Left kidney (tissue), 8 donors: Measurements from ENCODE around the gene TULP4. TPM values are rescaled to one million over a fixed set of nuclear protein-coding genes. Genes with fewer than 3 reads are reported as not detected.

ENCODE experiments used
- DNase-seq: peaks from one replicate; pipeline ENCODE4 v3.0.0-alpha.2; 2013
- long read RNA-seq, 8 donors: transcript quantifications; one replicate each; lab custom pipeline, GENCODE V29; 2026
- polyA plus RNA-seq: library from polyadenylated mRNA; unstranded; fragments of 120-200 nt; gene quantifications from one replicate; pipeline ENCODE4 v1.2.1, GENCODE V29; 2013; ENCODE audit not compliant: insufficient read length

Gene TULP4
- polyA plus RNA-seq = 26.3 TPM
- long read RNA-seq, donor 1, partial matches to known transcripts = 0 of 2 reads
- long read RNA-seq, donor 1, other reads (novel, unspliced or antisense) = 0 of 2 reads
- long read RNA-seq, donor 2, partial matches to known transcripts = 0 of 2 reads
- long read RNA-seq, donor 2, other reads (novel, unspliced or antisense) = 0 of 2 reads
- long read RNA-seq, donor 3 = 0 reads
- long read RNA-seq, donor 4 = 0 reads
- long read RNA-seq, donor 5 = 0 reads
- long read RNA-seq, donor 6, partial matches to known transcripts = 0 of 1 reads
- long read RNA-seq, donor 6, other reads (novel, unspliced or antisense) = 0 of 1 reads
- long read RNA-seq, donor 7 = 0 reads
- long read RNA-seq, donor 8 = 0 reads

- DNase-seq = no peak
Observed at GRCh38 chr6:158312165-158312564, at the start of gene TULP4. TSS of gene TULP4 (plus strand) at chr6:158312465. CDS start at chr6:158314017, 1,552 bp downstream.

DNA sequence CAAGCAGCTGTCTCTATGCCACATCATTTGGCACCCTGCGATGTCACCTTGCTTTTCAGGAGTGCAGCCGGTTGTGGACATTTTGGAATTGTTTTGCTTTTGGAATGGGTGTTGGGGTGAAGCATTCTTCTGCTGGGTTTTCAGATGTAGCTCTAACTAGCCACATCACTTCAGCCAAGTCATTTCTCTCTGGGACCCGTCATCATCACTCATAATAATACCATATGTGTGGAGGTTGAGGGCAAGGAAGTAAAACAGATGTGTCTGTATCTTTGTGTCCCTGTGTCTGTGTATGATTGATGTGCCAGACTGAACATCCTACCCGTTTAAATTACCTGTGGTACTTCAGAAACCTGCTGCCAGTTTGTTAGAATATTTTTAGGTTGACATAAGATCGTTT is 49.5 kb upstream of the TULP4 start:
- DNase-seq = no peak

DNA sequence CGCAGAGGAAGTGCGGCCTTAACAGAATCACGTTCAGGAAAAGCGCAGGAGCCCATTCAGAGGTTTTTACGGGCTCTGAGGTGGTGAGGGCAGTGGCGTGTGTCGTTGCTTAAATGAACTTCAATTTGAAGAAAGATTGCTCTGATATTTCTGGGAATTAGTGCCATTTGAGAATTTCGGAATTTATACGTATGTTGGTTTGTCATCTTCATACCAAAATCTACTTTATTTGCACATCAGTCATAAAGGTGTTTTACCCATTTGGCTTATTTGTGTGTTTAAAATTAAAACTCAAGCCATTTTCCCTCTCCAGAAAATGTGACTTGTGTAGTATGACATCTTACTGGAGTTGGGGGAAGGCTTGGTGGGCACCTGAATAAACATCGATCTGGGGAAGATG is 48.1 kb upstream of the TULP4 start:
- DNase-seq = no peak

GRCh38 chr6:158266131-158266530 is 46.1 kb upstream of the TULP4 start:
- no peak for DNase-seq

DNA sequence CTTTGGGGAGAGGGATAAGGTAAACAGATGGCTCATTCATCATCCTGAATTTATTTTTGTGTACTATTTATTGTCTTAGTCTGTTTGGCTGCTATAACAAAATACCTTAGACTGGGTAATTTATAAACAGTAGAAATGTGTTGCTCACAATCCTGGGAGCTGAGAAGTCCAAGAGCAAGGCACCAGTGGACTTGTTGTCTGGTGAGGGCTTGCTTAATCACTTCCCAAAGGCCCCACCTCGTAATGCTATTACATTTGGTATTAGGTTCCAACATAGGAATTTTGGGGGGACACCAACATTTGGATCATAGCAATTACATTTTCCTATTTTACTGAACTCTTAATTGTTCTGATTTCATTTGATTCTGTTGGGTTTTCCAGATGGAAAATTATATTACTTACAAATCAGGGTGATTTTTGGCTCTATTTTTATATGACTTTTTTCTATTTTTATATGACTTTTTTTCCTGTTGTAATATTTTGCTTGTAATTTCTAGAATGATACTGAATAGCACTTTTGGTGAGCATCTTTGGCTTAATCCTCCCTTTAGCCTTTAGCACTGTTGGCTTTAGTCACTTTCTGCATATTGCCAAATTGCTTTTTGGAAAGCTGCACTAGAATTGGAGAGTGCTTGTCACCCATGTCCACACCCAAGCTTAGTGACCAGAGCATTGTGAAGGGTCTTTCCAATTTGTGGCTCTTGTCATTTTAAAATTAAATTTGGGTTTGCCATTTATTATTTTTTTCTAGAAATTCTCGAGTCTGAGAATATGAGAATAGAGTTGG is 43.7 kb upstream of the TULP4 start:
- DNase-seq = no peak

GRCh38 chr6:158269657-158270056 is 42.6 kb upstream of the TULP4 start:
- DNase-seq = no peak

- no peak for DNase-seq
Observed at GRCh38 chr6:158270389-158271127, 41.7 kb upstream of the TULP4 start.

DNA sequence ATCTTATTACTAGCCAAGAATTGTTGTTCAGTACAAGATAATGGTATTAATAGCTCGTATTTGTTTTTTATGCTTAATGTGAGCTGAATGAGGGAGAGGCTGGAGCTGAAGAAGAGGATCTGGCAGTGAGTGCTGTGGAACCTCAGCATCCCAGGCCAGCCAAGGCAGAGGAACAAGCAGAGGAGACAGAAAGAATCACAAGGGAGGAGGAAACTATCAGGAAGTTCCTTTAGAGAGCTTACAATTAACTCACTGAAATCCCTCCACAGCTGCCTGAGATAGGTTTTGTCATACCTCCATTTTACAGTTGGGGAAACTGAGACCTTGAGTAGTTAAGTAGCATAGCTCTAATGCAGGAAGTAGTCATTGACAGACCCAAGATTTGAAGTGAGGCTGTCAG is 39.9 kb upstream of the TULP4 start:
- no peak for DNase-seq

- DNase-seq = no peak
Observed at GRCh38 chr6:158278004-158278403, 34.3 kb upstream of the TULP4 start.

GRCh38 chr6:158279615-158280014 is 32.6 kb upstream of the TULP4 start:
- DNase-seq = no peak

DNA sequence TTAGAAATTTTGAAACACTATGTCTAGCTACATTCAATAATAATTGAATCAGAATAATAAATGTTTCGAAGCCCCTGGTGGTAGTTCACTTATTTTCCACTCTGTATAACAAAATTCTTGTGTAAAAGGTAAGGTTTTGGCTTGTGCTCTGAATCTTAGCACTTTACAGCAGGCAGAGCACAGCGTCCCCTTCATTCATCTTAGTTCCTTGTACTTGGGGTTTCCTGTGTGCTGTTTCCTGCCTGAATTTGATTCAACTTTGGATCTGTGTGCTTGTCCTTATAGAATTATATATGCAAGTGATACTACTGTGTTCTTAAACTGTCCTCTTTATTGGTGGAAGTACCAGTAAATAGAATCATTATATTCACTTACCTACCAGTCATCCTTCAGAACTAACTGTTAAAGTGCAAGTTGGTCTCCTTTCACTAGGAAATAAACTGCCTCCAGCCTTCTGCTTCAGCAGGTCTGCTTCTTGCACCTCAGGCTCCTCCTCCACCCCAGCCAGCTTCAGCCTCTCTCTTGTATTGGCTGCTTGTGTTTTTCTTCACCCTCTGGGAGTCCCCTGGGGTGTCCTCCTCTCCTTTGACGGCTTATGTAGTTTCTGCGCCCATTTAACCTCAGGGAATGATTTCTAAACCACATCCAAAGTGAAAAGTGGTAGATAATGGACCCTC is 28.8 kb upstream of the TULP4 start:
- DNase-seq = no peak

DNA sequence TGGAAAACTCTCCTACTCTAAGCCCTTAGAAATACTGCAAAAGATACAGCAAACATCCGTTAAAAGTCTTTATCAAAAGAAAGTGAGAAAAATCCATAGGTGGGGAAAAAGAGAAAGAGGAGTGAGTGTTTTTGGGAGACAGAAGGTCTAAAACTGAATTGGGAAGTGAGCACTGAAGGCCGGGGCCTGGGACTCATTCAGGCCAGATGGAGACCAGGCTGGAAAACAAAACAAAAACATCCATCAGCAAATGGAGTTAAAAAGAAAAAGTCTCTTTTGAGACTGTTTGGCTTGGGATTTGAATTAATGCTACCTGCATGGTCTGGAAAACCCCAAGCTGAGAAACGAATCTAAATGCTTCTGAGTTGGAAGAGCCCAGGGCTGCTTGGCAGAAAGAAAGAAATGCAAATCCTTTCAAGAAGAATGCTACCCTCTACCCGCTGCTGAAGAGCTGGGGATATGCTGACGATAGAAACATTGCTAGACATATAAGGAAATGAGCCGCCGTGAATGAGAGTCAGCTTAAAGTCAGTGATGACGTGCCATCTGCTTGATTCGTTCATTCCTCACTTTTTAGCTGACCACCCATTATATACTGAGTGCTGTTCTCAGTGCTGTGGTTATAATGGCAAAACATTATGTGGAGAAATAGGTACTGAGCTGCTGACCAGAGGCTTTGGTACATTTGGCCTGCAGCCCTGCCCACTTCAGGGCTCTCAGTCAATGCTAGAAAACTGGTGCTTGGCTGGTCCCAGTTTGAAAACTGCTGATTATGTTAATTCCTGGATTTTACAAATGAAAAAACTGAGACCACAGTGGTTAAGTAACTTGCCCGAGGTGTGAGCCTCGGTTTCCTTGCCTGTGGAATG is 28.0 kb upstream of the TULP4 start:
- DNase-seq = no peak

DNA sequence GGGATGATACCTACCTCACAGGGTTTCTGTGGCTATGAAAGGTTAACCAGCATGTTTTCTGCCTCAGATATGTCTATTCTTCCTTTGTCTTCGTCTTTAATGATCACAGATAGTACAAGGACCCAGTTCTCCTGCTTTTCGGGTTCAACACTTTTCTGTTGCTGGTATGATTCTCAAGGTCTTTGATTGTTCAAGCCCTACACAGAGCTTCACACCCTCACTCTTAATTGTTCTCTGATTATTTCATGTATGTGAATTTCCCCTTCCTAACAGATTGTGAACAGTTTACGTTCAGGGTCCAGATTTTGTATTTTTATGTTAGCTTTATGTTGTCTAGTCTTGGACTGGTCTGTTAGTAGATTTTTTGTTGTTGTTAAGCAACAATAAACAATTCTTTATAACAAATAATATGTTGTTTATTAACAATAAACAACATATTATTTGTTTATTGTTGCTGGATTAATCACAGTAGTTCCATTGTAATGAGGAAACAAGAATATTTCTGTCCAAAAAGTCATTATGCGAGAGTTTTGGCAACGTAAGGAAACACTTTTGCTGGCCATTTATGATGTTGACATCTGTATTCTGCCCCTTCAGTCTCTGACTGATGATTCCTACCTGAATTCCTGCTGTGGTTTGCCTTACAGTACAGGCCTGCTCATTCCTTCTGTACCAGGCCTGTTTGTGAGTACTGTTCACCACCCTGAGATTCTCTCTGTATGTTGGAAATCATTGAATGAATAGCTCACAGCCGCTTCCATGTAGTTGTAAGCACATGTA is 27.2 kb upstream of the TULP4 start:
- no peak for DNase-seq

GRCh38 chr6:158285656-158286021 is 26.6 kb upstream of the TULP4 start:
- DNase-seq = no peak

DNA sequence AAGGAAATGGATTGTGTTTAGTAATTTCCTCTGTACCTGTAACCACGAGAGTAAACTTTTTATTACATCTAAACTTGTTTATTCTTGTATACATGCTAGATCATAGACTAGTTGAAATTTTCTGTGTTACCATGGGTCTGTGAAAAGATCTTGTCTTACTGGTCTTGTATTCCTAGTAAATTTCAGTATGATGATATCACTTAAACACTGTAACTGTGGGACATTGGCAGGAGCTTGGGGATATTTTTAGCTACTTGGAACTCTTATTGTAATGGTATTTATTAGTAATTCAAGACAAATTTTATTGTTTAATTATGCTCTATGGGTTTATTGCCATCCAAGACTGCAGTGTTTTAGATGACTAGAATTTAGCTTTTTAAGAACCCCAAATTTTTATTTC is 25.9 kb upstream of the TULP4 start:
- no peak for DNase-seq

- DNase-seq = no peak
Observed at GRCh38 chr6:158287047-158287446, 25.2 kb upstream of the TULP4 start.

- DNase-seq = no peak
Observed at GRCh38 chr6:158290040-158290439, 22.2 kb upstream of the TULP4 start.

DNA sequence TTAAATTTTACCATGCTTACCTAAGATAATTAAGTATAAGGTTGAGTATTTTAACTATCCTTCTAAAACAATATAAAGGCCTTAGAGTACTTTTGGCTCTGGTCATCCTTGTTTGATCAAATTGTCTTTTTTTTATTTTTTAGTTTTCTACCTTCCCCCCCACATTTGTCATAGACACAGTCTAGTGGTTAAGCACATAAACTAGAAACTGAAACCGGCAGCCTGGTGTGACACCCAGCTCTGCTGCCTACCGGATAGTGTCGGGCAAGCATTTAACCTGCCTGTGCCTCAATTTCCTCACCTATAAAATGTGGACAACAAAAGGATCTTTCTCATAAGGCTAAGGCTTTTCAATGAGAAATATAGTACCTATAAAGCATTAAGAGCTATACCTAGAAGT is 21.6 kb upstream of the TULP4 start:
- DNase-seq = no peak

DNA sequence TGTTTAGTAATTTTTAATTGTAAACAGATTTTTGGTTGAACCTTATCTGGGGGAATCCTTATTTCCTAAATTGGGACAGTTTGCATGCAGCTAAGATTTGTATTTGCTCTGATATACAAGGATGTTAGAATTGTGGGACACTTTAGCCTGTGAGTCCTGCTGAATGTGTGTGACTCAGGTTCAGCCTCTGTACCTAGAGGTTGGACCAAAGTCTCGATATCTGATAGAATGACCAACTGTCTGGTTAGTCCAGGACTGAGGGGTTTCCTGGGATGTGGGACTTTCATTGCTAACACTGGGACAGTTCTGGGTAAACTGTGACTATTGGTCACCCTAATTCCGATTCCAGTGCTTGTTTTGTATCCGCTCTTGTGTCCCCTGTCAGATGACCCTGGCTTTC is 20.2 kb upstream of the TULP4 start:
- DNase-seq = no peak

DNA sequence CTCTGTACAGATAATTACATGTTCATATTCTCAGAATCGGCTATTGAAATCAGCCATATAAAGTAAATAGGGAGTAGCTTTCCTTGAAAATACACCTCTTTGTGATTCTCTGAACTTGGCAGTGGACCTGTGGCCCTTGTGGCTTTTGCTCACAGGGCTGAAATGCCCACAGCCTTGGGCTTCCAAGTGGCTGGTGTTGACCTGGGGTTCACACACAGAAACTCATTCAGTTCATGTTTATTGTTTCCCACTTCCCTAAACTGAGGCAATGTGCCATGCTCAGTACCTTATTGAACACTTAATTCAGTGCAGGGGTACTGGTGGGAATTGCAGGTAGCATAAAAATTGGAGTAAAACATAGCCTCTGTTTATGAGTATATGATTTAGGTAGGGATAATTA is 19.1 kb upstream of the TULP4 start:
- DNase-seq = no peak
